Mononuclear cell (primary cell): ENCODE results near the gene KDM5A. TPM values are rescaled to one million over a fixed set of nuclear protein-coding genes. Genes with fewer than 3 reads are reported as not detected.

Source experiments
- H3K27me3 ChIP-seq: 2 replicates; pipeline ENCODE4 v1.6.0; 2011; ENCODE audit warnings: low read length, control low read depth; ENCODE audit not compliant: insufficient read depth
- H3K4me1 ChIP-seq: 2 replicates; pipeline ENCODE4 v1.5.1; 2011; ENCODE audit warnings: mild to moderate bottlenecking, low read length, control low read depth; ENCODE audit not compliant: insufficient read depth
- H3K4me3 ChIP-seq: 2 replicates; pipeline ENCODE4 v1.5.1; 2011; ENCODE audit warnings: mild to moderate bottlenecking, low read length, moderate library complexity
- H3K9me3 ChIP-seq: 2 replicates; pipeline ENCODE4 v1.5.1; 2011; ENCODE audit warnings: low read depth, mild to moderate bottlenecking, control low read depth, low read length
- total RNA-seq: library from RNA; depleted of rRNA; stranded (reverse); fragments of >200 nt; gene quantifications from one replicate; pipeline ENCODE4 v1.2.3, GENCODE V29; 2012

Gene KDM5A
- total RNA-seq, 1 donor, result 123 TPM

GRCh38 chr12:269191-269590 is 119.9 kb downstream of the KDM5A start:
- Histone ChIP-seq H3K27me3 (no peaks in the 10 kb centered on the region), H3K4me1 (no peaks in the 10 kb centered on the region), H3K4me3 (no peak overlapping the region), H3K9me3 (no peaks in the 10 kb centered on the region)

- no peaks in the 10 kb centered on the region for H3K27me3 ChIP-seq
- no peaks in the 10 kb centered on the region for H3K9me3 ChIP-seq
- no peaks in the 10 kb centered on the region for H3K4me1 ChIP-seq
These were observed 120.7 kb downstream of the KDM5A start for GRCh38 chr12:268483-268840.

GRCh38 chr12:267581-268482 is 121.3 kb downstream of the KDM5A start:
- Histone ChIP-seq H3K27me3 (no peaks in the 10 kb centered on the region), H3K9me3 (no peaks in the 10 kb centered on the region), H3K4me1 (no peaks in the 10 kb centered on the region), H3K4me3 (no peak overlapping the region)

More at GRCh38 chr12:268483-268840, 120.7 kb downstream of the KDM5A start:
- H3K4me3 ChIP-seq, result no peak overlapping the region

GRCh38 chr12:265096-265495 is 124.0 kb downstream of the KDM5A start:
- peaks cover 1% of the 10 kb centered on the region for H3K27me3 ChIP-seq
- H3K4me3 ChIP-seq, result no peak overlapping the region
- H3K9me3 ChIP-seq, result no peaks in the 10 kb centered on the region
- no peaks in the 10 kb centered on the region for H3K4me1 ChIP-seq

- Histone ChIP-seq H3K4me3 (no peak overlapping the region), H3K9me3 (no peaks in the 10 kb centered on the region), H3K4me1 (no peaks in the 10 kb centered on the region), H3K27me3 (peaks cover 6% of the 10 kb centered on the region)
These were observed 124.9 kb downstream of the KDM5A start for GRCh38 chr12:264269-264668.

- Histone ChIP-seq H3K27me3 (peaks cover 6% of the 10 kb centered on the region), H3K9me3 (no peaks in the 10 kb centered on the region), H3K4me3 (no peak overlapping the region), H3K4me1 (no peaks in the 10 kb centered on the region)
These were observed 125.5 kb downstream of the KDM5A start for GRCh38 chr12:263574-263973.

GRCh38 chr12:262817-263216 is 126.3 kb downstream of the KDM5A start, which contains the start of gene SLC6A13:
TSS of gene SLC6A13 (minus strand) at chr12:262836. CDS start at chr12:260052, 2,784 bp downstream.
- Histone ChIP-seq H3K4me3 (no peak within 1 kb of the TSS), H3K9me3 (no peaks in the 10 kb centered on the region), H3K27me3 (peaks cover 6% of the 10 kb centered on the region), H3K4me1 (no peaks in the 10 kb centered on the region)

- Histone ChIP-seq H3K27me3 (peaks cover 6% of the 10 kb centered on the region), H3K4me1 (no peaks in the 10 kb centered on the region), H3K9me3 (no peaks in the 10 kb centered on the region), H3K4me3 (no peak overlapping the region)
These were observed 127.0 kb downstream of the KDM5A start for GRCh38 chr12:262113-262512.

GRCh38 chr12:257521-258321 is 131.4 kb downstream of the KDM5A start:
- H3K4me1 ChIP-seq, result no peaks in the 10 kb centered on the region
- H3K4me3 ChIP-seq, result no peak overlapping the region
- H3K9me3 ChIP-seq, result no peaks in the 10 kb centered on the region
- peaks cover 6% of the 10 kb centered on the region for H3K27me3 ChIP-seq

GRCh38 chr12:256958-257357 is 132.2 kb downstream of the KDM5A start:
- no peaks in the 10 kb centered on the region for H3K4me1 ChIP-seq
- peaks cover 6% of the 10 kb centered on the region for H3K27me3 ChIP-seq
- no peak overlapping the region for H3K4me3 ChIP-seq
- no peaks in the 10 kb centered on the region for H3K9me3 ChIP-seq

GRCh38 chr12:256225-256624 is 132.9 kb downstream of the KDM5A start:
- H3K9me3 ChIP-seq, result no peaks in the 10 kb centered on the region
- H3K4me1 ChIP-seq, result no peaks in the 10 kb centered on the region
- no peak overlapping the region for H3K4me3 ChIP-seq
- peaks cover 6% of the 10 kb centered on the region for H3K27me3 ChIP-seq

- peaks cover 4% of the 10 kb centered on the region for H3K27me3 ChIP-seq
- no peaks in the 10 kb centered on the region for H3K4me1 ChIP-seq
- H3K4me3 ChIP-seq, result no peak overlapping the region
- no peaks in the 10 kb centered on the region for H3K9me3 ChIP-seq
These were observed 134.2 kb downstream of the KDM5A start for GRCh38 chr12:254912-255311.

- Histone ChIP-seq H3K4me3 (no peak overlapping the region), H3K4me1 (no peaks in the 10 kb centered on the region), H3K27me3 (no peaks in the 10 kb centered on the region), H3K9me3 (peaks cover 2% of the 10 kb centered on the region)
These were observed 135.1 kb downstream of the KDM5A start for GRCh38 chr12:254039-254438.

- H3K4me3 ChIP-seq, result no peak overlapping the region
- peaks cover 9% of the 10 kb centered on the region for H3K9me3 ChIP-seq
- H3K4me1 ChIP-seq, result no peaks in the 10 kb centered on the region
- peaks cover 2% of the 10 kb centered on the region for H3K27me3 ChIP-seq
These were observed 135.8 kb downstream of the KDM5A start for GRCh38 chr12:253116-253831.

- H3K27me3 ChIP-seq, result peaks cover 2% of the 10 kb centered on the region
- H3K4me1 ChIP-seq, result no peaks in the 10 kb centered on the region
- H3K9me3 ChIP-seq, result peaks cover 16% of the 10 kb centered on the region
- no peak overlapping the region for H3K4me3 ChIP-seq
These were observed 136.5 kb downstream of the KDM5A start for GRCh38 chr12:252636-253035.
